Mononuclear cell (primary cell): ENCODE measurements around the gene ICOS. TPM values are rescaled to one million over a fixed set of nuclear protein-coding genes. Genes with fewer than 3 reads are reported as not detected.
"Not testable (repeated sequence)": the region's sequence is repeated elsewhere in the genome, so short reads cannot be mapped to it uniquely, and the experiment has no call there.

Source experiments
- H3K27me3 ChIP-seq: 2 replicates; pipeline ENCODE4 v1.6.0; 2011; ENCODE audit warnings: low read length, control low read depth; ENCODE audit not compliant: insufficient read depth
- H3K4me1 ChIP-seq: 2 replicates; pipeline ENCODE4 v1.5.1; 2011; ENCODE audit warnings: mild to moderate bottlenecking, low read length, control low read depth; ENCODE audit not compliant: insufficient read depth
- H3K4me3 ChIP-seq: 2 replicates; pipeline ENCODE4 v1.5.1; 2011; ENCODE audit warnings: mild to moderate bottlenecking, low read length, moderate library complexity
- H3K9me3 ChIP-seq: 2 replicates; pipeline ENCODE4 v1.5.1; 2011; ENCODE audit warnings: low read depth, mild to moderate bottlenecking, control low read depth, low read length
- total RNA-seq: library from RNA; depleted of rRNA; stranded (reverse); fragments of >200 nt; gene quantifications from one replicate; pipeline ENCODE4 v1.2.3, GENCODE V29; 2012

ICOS gene
- total RNA-seq, 1 donor = 111 TPM

GRCh38 chr2:203936949-203937348, 386 bp downstream of the ICOS start:
- H3K4me3 ChIP-seq = peak overlapping the region; percentile 32
- no peaks in the 10 kb centered on the region for H3K27me3 ChIP-seq
- H3K4me1 ChIP-seq = peaks cover 26% of the 10 kb centered on the region
- no peaks in the 10 kb centered on the region for H3K9me3 ChIP-seq

DNA sequence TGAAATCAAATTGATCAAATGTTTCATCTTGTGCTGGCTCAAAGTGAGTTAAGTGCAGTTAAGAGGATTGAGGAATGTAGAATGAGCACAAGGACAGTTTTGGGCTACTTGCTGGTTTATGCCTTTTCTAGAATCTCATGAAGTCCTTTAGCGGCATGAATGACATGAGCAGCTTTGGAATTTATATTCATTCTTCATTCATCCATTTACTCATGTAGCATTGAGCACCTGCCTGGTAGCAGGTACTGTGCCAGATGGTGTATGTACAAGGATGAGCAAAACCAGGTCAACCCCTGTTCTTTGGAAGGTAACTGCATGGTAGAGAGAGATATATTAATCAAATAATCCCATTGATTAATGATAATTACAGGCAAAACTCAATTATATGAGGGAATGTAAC, 1.2 kb downstream of the ICOS start:
- no peaks in the 10 kb centered on the region for H3K27me3 ChIP-seq
- peaks cover 26% of the 10 kb centered on the region for H3K4me1 ChIP-seq
- peak overlapping the region; percentile 32 for H3K4me3 ChIP-seq
- no peaks in the 10 kb centered on the region for H3K9me3 ChIP-seq

GRCh38 chr2:203940039-203940438, 3.5 kb downstream of the ICOS start:
- Histone ChIP-seq H3K4me1 (peaks cover 18% of the 10 kb centered on the region), H3K4me3 (peak overlapping the region; percentile 27), H3K27me3 (no peaks in the 10 kb centered on the region), H3K9me3 (no peaks in the 10 kb centered on the region)

DNA sequence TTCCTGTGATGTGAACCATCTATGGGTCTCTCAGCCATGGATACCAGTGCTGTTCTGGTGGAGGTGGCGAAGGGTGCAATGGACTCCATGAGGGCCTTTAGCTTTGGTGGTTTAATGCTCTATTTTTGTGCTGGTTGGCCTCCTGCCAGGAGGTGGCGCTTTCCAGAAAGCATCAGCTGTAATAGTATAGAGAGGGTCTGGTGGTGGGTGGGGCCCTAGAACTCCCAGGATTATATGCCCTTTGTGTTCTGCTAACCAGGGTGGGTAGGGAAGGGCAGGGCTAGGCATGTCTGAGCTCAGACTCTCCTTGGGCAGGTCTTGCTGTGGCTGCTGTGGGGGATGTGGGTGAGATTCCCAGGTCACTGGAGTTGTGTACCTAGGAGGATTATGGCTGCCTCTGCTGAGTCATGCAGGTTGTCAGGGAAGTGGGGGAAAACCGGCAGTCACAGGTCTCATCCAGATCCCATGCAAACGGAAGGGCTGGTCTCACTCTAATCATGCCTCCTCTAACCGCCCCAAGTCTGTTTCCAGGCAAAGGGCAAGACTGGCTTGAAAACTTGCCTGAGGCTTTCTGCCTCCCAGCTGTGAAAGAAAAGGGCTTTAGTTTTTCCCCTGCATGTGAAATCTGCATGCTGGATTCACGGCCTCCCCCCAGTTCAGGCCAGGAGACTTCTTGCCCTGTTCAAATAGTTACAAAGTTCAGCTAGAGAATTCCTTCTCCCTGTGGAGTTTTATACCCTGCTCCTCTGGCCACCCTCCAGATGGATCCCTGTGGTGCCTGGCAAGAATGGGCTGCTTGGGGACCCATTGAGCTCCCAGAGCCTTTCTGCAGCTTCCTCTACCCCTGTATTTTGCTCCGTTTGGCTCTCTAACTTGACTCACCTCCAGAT, 7.2 kb downstream of the ICOS start:
- H3K4me3 ChIP-seq, H3K9me3 ChIP-seq, H3K27me3 ChIP-seq: not testable (repeated sequence)
- peaks cover 18% of the 10 kb centered on the region for H3K4me1 ChIP-seq

DNA sequence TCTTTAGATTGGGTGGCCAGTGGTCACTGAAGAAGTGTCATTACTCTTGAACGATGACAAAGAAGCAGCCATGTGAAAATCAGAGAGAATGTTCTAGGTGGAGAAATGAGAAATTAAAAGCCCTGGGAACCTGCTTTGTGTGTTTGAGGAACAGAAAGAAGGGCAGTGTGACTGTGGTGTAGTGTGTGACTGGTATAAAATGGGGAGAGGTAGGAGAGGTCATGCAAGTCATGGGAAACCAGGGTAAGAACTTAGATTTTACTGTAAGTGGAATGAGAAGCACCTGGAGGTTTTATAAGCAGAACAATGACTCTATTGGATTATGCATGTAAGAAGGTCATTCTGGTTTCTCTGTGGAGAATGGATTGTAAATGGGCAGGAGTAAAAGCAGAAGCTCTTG, 12.2 kb downstream of the ICOS start:
- peaks cover 29% of the 10 kb centered on the region for H3K4me1 ChIP-seq
- no peaks in the 10 kb centered on the region for H3K9me3 ChIP-seq

GRCh38 chr2:203949228-203949627, 12.7 kb downstream of the ICOS start:
- Histone ChIP-seq H3K4me1 (peaks cover 26% of the 10 kb centered on the region), H3K9me3 (no peaks in the 10 kb centered on the region), H3K4me3 (no peak overlapping the region), H3K27me3 (no peaks in the 10 kb centered on the region)

More for the DNA sequence above, 12.2 kb downstream of the ICOS start:
- Histone ChIP-seq H3K4me3 (no peak overlapping the region), H3K27me3 (no peaks in the 10 kb centered on the region)

DNA sequence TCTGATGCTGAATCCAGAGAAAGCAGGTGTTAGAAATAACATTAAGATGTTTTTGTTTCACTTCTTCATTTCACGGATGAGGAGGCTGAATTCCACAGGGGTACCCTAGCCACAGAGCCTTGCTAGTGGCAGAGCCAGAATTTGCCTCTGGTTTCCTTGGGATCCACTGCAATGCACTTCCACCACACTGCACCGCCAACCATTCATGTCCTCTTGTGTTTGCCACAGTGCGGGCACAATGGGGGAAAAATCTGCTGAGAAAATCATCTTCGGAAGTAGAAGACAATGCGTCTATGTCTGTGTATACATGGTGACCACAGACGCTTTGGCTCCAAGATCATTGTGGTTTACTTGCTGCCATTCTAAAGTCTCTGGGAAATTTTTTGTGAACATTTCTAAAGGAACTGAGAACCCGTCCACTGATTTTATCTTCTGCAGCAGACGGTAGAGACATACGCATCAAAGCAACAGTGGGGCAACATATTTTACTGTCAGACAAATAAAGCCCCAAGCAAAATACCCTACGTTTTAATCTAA, 14.9 kb downstream of the ICOS start:
- H3K4me1 ChIP-seq = peaks cover 22% of the 10 kb centered on the region
- no peak overlapping the region for H3K4me3 ChIP-seq
- H3K27me3 ChIP-seq = no peaks in the 10 kb centered on the region
- no peaks in the 10 kb centered on the region for H3K9me3 ChIP-seq

DNA sequence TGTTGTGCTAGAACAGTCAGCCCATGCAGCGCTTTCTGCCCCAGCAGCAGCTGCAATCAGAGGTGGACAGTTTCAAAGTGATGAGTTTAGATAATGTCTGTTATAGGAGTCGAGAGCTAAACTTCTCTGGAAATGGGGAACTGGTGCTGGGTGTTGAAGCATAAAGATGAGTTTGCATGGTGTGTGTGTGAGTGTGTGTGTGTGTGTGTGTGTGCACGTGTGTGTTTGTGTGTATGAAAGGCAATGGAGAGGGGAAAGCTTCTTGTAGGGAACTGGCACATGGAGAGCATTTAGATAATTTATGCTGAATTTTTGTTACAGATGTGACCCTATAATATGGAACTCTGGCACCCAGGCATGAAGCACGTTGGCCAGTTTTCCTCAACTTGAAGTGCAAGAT, 22.7 kb downstream of the ICOS start:
- no peaks in the 10 kb centered on the region for H3K27me3 ChIP-seq
- no peak overlapping the region for H3K4me3 ChIP-seq

GRCh38 chr2:203959672-203960071, 23.1 kb downstream of the ICOS start:
- no peaks in the 10 kb centered on the region for H3K9me3 ChIP-seq
- H3K4me3 ChIP-seq = no peak overlapping the region
- no peaks in the 10 kb centered on the region for H3K4me1 ChIP-seq
- H3K27me3 ChIP-seq = no peaks in the 10 kb centered on the region

More for the DNA sequence above, 22.7 kb downstream of the ICOS start:
- Histone ChIP-seq H3K9me3 (no peaks in the 10 kb centered on the region), H3K4me1 (peaks cover 2% of the 10 kb centered on the region)

DNA sequence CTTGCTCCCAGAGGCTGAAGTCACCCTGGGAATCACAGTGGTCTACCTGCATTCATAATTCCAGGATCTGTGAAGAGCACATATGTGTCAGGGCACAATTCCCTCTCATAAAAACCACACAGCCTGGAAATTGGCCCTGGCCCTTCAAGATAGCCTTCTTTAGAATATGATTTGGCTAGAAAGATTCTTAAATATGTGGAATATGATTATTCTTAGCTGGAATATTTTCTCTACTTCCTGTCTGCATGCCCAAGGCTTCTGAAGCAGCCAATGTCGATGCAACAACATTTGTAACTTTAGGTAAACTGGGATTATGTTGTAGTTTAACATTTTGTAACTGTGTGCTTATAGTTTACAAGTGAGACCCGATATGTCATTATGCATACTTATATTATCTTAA, 24.2 kb downstream of the ICOS start:
- Histone ChIP-seq H3K27me3 (no peaks in the 10 kb centered on the region), H3K9me3 (no peaks in the 10 kb centered on the region), H3K4me3 (no peak overlapping the region), H3K4me1 (no peaks in the 10 kb centered on the region)

- H3K4me1 ChIP-seq, H3K27me3 ChIP-seq, H3K9me3 ChIP-seq, H3K4me3 ChIP-seq: not testable (repeated sequence)
Measured at GRCh38 chr2:203965190-203965589, 28.6 kb downstream of the ICOS start.

- no peaks in the 10 kb centered on the region for H3K9me3 ChIP-seq
- H3K4me1 ChIP-seq = no peaks in the 10 kb centered on the region
- no peaks in the 10 kb centered on the region for H3K27me3 ChIP-seq
- no peak overlapping the region for H3K4me3 ChIP-seq
Measured at GRCh38 chr2:203971251-203971650, 34.7 kb downstream of the ICOS start.

DNA sequence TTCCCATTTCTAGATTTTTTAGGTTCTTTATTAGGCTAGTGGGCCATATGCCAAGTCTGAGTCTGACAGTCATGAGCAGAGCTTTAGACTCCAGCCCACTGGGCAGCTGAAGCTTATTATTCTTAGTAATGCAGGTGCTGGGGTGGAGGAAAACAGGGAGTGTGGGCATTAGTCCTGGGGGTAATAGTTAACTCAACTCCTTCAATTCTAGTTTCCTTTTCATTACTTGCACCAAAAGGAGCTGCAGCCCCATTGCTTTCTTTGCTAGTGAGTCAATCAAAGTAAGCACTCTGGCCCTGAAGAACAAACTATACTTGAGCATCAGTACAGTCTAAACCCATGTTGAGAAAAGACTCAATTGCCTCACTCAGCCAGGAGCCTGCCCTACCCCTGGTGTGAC, 35.5 kb downstream of the ICOS start:
- no peaks in the 10 kb centered on the region for H3K9me3 ChIP-seq
- no peaks in the 10 kb centered on the region for H3K4me1 ChIP-seq
- H3K27me3 ChIP-seq = no peaks in the 10 kb centered on the region
- H3K4me3 ChIP-seq = no peak overlapping the region

GRCh38 chr2:203973000-203973399, 36.4 kb downstream of the ICOS start:
- Histone ChIP-seq H3K9me3 (no peaks in the 10 kb centered on the region), H3K4me1 (no peaks in the 10 kb centered on the region), H3K27me3 (no peaks in the 10 kb centered on the region)

DNA sequence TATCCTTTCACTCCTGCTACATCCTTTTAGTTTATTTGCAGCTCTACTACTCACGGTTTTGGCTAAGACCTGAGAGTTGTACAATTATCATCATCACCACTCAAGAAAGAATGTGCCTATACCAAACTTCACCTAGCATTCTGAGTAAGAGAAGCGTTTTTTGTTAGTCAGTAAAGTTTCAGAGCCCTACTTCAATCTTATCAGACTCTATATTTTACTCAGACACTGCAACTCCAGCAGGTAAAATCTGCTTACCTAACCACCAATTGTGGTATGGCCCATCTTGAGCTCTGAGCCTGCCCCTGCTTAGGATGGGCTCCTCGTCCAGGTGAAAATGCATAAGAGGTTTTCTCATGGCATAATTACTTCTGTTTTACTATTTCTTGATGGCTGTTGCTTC, 37.1 kb downstream of the ICOS start:
- H3K4me3 ChIP-seq = no peak overlapping the region
- H3K27me3 ChIP-seq = no peaks in the 10 kb centered on the region
- no peaks in the 10 kb centered on the region for H3K9me3 ChIP-seq
- no peaks in the 10 kb centered on the region for H3K4me1 ChIP-seq

More at GRCh38 chr2:203973000-203973399, 36.4 kb downstream of the ICOS start:
- H3K4me3 ChIP-seq = no peak overlapping the region

- H3K27me3 ChIP-seq = no peaks in the 10 kb centered on the region
- no peak overlapping the region for H3K4me3 ChIP-seq
- H3K4me1 ChIP-seq = no peaks in the 10 kb centered on the region
- H3K9me3 ChIP-seq = no peaks in the 10 kb centered on the region
Measured at GRCh38 chr2:203975912-203976311, 39.3 kb downstream of the ICOS start.
